HuH-7 (cell line): ENCODE data around the gene SCAMP1.
A peak's percentile ranks its signal among the peaks of the same experiment; 100 is the strongest.

Experiments
- DNase-seq: peaks from one replicate; pipeline ENCODE4 v3.0.0; 2011; ENCODE audit warnings: low spot score

SCAMP1 gene

GRCh38 chr5:78495800-78496199, 135.4 kb downstream of the SCAMP1 start:
- no peak for DNase-seq

- DNase-seq, result no peak
Observed at GRCh38 chr5:78496373-78496772, 136.0 kb downstream of the SCAMP1 start.

GRCh38 chr5:78497573-78498533, 137.4 kb downstream of the SCAMP1 start:
- DNase-seq, result no peak

GRCh38 chr5:78499485-78499884, 139.1 kb downstream of the SCAMP1 start:
- DNase-seq, result no peak

GRCh38 chr5:78500028-78500427, 139.6 kb downstream of the SCAMP1 start:
- no peak for DNase-seq

DNA sequence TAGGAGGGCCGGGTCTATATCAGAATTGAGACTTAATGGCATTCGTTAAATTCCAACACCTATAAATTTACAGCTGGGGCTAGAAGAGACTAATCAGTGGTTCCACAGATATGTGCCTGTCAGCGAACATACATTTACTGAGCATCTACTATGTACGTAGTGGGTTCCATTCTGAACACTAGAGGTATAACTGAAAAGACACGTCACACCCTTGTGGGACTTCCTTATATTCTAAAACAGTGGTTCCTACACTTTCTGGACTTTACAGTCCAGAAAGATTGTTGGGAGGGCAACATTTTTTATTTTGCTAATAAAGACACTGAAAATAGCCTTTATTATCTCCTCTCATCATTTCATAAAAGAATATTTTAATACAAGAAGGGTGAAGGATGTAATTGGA, 140.5 kb downstream of the SCAMP1 start:
- no peak for DNase-seq

GRCh38 chr5:78501411-78502352, 141.3 kb downstream of the SCAMP1 start:
- no peak for DNase-seq

- no peak for DNase-seq
Observed at GRCh38 chr5:78503958-78504653, 143.7 kb downstream of the SCAMP1 start.

DNA sequence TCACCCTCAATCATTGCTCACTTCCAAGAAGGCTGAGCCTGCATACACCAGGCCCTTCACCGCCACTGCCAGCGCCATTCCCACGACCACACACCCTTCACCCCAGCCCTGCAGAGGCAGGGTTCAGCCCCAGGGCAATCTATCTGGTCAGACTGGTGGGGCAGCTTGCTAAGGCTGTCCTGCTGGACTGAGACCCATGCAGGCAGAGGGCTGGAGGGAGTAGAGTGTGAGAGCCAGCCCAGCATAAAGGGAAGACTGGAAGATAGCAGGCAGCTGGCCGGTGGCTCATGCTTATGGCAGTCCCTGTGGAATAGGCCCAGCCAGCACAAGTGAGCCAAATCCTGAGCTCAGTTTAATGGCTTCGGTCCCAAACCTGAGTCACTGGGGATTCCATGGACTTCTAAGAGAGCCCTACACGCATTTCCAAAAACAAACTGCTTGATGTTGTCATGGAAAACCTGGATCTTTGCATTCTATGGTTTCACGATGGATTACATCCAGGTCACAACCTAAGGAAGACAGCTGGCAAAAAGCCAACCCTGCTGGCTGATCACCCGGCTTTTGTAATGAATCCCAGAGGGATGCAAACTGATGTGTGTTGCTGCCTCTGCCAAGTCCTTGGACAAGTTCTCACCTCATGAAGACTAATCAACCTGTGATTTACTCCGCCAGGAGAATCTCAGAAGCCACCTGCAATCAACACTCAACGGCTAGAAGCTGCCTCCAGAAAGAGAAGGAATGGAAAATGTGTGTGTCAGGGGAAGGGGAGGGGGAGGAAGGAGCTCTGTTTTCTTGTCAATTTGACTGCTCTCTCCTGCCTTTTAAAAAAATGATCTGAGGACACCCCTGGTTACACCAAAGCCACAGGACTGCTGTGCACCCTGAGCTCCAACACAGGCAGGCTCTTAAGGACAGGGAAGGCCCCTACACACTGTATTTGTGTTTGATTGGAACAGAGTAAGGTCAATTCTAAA, 144.6 kb downstream of the SCAMP1 start:
- DNase-seq, result no peak

- no peak for DNase-seq
Observed at GRCh38 chr5:78505860-78506259, 145.4 kb downstream of the SCAMP1 start.

DNA sequence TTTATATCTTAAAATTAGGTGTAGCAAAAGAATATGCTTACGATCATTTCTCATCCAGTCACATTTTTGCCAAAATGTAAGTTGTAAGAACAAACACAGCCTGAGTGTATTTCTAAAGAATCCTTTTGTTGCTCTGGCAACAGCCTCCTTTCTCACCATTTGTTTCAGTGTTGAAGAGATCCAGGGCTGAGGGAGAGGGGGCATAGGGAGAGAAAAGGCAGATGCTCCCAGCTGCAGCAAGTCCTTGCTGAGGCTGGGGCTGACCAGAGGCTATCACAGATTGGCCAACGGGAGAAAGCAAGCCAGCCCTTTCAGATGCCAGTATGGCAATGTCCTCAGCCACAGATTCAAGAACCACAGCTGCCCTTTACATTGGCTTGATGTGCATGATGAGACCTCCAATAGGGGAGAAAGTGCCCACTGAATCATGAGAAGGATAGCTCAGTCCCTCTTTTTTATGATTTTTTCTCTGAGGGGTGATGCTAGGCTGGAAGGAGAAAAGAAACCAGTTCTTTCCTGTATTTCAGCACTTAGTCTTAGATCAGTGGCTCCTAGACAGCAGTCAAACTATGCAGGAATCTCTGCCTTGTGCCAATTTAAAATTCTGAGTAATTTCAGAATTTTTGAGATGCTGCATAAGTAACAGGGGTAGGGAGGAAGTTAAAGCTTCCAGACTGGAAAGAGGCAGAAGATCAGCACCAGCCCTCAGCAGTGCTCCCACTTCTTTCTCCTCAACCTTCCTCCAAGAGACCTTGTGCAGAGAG, 146.0 kb downstream of the SCAMP1 start:
- DNase-seq, result no peak

GRCh38 chr5:78507531-78507930, 147.1 kb downstream of the SCAMP1 start:
- DNase-seq, result no peak

DNA sequence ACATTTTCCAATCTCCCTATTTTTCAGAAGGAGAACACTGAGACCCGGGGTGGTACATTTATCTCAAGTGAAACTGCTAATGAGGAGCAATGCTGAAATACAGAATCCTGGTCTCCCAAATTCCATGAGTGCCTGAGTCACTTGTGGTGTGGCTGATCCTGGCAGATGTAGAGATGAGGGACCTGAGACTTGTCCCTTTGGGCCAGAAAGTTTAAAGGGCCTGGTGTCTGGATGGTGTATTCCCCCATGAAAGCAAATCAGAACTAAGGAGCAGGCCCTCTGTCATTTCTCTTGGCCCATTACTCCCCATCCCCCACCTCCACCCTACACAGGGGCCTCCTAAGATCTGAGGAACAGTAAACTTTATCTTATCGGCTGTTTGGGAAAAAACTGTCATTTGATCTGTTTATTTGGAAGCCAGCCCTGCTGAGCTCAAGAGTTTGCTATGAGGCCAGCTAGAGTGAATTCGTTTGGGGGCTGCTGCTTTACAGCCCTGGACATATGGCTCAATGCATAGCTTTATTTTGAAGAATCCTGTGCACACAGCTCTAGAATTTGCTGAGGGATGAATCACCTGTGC, 147.9 kb downstream of the SCAMP1 start:
- peak; percentile 60 for DNase-seq

DNA sequence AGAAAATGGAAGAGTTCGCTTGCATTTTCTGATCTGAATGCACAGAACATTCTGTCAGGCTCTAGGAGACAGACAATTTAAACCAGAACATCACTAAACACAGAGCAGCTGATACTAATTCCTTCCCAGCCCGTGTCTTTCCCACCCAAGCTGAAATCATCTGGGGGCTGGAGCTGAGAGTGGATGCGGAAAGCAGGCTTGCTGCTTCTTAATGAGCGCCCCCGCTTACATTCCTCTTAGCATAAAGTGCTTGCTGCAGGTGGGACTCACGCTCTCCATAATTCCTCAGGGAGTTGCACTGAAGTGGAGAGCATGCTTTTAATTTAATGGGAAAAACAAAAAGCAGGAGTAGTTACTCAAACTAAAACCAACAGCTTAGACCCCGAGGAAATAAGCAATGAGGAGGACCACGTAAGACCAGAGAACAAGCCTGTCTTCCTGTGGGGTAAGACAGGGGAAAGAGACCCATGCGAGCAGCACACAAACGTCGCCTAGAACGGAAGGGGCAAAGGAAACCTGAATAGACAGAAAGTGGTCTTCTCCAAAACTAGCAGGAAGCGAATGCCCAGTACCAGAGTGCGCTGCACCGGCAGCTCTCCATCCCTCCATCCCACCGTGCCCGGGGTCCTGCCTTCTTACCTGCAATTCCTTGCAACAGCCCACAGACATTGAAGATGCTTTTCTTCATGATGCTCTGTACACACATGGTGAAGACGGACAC, 148.9 kb downstream of the SCAMP1 start:
- DNase-seq, result no peak

GRCh38 chr5:78509884-78510769, 149.7 kb downstream of the SCAMP1 start:
- DNase-seq, result peak; percentile 57

GRCh38 chr5:78511121-78511906, 150.9 kb downstream of the SCAMP1 start:
- DNase-seq, result no peak

- DNase-seq, result no peak
Observed at GRCh38 chr5:78512435-78512834, 152.0 kb downstream of the SCAMP1 start.
